ENCODE data around the gene SDK2.

DNA sequence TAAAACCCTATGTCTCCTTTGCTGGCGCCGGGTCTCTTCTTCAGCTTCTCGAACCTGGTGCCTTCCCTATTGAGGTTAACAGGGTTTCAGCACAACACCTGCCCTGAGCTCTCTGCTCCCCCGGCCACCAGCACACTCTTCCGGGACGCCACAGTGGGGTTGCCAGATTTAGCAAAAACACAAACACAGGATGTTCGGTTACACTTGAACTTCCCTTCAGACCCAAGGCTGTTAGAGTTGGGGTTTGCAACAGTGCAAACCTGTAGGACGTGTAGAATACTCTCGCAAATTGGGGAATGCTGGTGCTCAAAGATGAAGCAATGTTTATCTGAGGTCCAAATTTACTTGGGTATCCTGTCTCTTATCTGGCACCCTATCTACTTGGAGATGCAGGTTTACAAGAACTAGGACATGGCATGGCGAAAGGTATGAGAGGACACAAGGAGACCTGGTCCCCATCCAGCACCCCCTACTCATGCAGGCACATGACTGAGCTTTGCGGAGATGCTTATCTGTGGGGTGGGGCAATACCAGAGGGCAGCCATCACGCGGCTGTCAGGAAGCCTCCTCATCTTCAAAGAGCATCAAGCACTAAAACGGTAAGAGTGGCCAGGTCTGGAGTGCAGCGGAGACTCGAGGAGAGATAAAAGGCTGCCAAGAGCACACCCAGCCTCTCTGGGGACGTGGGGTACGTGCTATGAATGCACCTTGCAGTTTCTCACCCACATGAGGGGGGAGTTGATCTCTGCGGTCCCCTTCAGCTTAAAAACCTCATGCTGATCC lies 52.8 kb downstream of the SDK2 start:
- TF ChIP-seq EZH2 (IDR thresholded peaks at IDR 0.05; ENCODE audit: borderline replicate concordance, low read length) = no peak
- TF ChIP-seq, protein P1, sequence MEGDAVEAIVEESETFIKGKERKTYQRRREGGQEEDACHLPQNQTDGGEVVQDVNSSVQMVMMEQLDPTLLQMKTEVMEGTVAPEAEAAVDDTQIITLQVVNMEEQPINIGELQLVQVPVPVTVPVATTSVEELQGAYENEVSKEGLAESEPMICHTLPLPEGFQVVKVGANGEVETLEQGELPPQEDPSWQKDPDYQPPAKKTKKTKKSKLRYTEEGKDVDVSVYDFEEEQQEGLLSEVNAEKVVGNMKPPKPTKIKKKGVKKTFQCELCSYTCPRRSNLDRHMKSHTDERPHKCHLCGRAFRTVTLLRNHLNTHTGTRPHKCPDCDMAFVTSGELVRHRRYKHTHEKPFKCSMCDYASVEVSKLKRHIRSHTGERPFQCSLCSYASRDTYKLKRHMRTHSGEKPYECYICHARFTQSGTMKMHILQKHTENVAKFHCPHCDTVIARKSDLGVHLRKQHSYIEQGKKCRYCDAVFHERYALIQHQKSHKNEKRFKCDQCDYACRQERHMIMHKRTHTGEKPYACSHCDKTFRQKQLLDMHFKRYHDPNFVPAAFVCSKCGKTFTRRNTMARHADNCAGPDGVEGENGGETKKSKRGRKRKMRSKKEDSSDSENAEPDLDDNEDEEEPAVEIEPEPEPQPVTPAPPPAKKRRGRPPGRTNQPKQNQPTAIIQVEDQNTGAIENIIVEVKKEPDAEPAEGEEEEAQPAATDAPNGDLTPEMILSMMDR (conservative IDR thresholded peaks at IDR 0.05 in 1 of 2, IDR thresholded peaks at IDR 0.05 in 1 of 2; ENCODE audit: extremely low read depth in 1 of 2, insufficient read depth in 1 of 2, low read depth in 1 of 2, low read length in 2 of 2) = no peak
